GM10248 (cell line): ENCODE data around the gene LHPP.

Experiments used
- CTCF ChIA-PET: fragments of 300-600 bp; sonication (Branson Sonifier 250); formaldehyde crosslinking; extraction: SDS; loops from one replicate; lab custom pipeline; 2021; ENCODE audit warnings: antibody characterized with exemption; lab: Yijun Ruan, JAX
- POLR2A ChIA-PET: fragments of 350-650 bp; sonication (Branson Sonifier 250); formaldehyde crosslinking; extraction: SDS; loops from one replicate; lab custom pipeline; 2020; ENCODE audit warnings: antibody characterized with exemption; lab: Yijun Ruan, JAX
- DNase-seq: peaks from one replicate; pipeline ENCODE4 v3.0.0; 2012; ENCODE audit errors: extremely low spot score
- CTCF ChIP-seq: IDR thresholded peaks from 2 replicates; pipeline ENCODE4 v1.5.1; 2012; ENCODE audit warnings: mild to moderate bottlenecking, low read depth; ENCODE audit errors: extremely low read depth, missing control alignments, control extremely low read depth

LHPP gene

GRCh38 chr10:124570646-124571045, 109.0 kb downstream of the LHPP start:
- no peak for DNase-seq
- TF ChIP-seq CTCF = no peak
- ChIA-PET CTCF (no interaction called here), POLR2A (no interaction called here)

DNA sequence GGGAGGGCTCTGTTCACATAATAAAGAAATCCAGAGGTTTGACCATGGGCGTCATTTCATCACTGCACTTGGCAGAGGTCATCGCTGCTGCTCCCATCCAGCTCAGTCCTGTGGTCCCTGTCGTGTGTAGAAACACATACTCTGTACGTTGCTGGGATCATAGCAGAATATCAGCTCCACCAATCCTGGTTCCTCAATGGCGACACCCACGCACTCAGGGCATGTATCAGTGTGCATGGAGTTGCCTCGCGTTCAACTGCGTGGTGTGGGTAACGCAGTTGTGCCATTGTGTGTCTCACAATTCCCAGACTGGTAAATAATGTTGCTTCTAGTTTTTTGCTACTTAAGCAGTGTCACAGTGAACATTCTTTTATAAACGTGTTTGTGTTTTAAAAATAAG, 111.1 kb downstream of the LHPP start:
- ChIA-PET CTCF (no interaction called here), POLR2A (no interaction called here)
- no peak for DNase-seq
- TF ChIP-seq CTCF = no peak

DNA sequence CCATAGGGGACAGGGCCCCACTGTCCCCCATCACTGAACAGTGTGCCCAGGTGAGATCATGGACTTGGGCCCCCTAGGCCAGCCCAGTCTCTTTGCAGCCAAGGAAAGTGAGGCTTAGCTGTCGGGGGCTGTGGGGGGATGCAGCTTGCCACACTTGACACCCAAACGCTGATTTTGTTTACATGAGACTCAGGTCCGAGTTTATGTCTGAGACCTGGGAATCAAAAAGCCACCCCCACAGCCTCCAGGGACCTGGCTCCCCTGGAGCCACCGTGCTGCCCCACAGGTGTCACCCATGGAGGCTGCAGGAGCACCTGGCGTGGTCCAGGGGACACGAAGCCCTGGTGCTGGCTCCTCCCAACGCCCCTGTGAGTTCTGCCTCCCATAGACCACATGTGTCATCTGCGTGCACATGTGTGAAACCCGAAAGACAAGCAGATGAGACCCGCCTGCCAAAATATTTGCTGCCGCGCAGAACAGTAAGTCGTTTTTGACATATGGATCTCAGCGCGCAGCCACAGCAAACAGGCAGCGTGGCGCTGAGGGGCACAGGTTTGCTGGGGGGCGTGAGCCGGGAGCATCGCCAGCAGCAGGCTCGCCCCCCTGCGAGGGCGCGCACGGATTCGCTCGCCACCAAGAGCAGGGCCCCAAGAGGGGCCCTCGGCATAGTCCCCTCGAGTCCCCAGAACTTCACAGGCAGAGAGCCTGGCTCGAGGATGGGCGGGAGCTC, 112.3 kb downstream of the LHPP start:
- no peak for TF ChIP-seq CTCF
- no peak for DNase-seq
- POLR2A ChIA-PET = no interaction called here
- CTCF ChIA-PET = no interaction called here

- no peak for TF ChIP-seq CTCF
- POLR2A ChIA-PET = no interaction called here
- no peak for DNase-seq
- CTCF ChIA-PET = no interaction called here
Observed at GRCh38 chr10:124574456-124575070, 112.9 kb downstream of the LHPP start.

- TF ChIP-seq CTCF = no peak
- POLR2A ChIA-PET = no interaction called here
- DNase-seq = no peak
- CTCF ChIA-PET = no interaction called here
Observed at GRCh38 chr10:124575107-124576035, 113.7 kb downstream of the LHPP start.
